Embryonic facial prominence (tissue), 1 donor: Measurements from ENCODE around the gene KCNQ1.

Experiments
- DNase-seq: peaks from one replicate; pipeline ENCODE4 v3.0.0-alpha.2; 2016; ENCODE audit errors: extremely low spot score

The KCNQ1 gene

GRCh38 chr11:2805388-2806056 lies 360.7 kb downstream of the KCNQ1 start:
- no peak for DNase-seq

GRCh38 chr11:2806351-2807024 lies 361.7 kb downstream of the KCNQ1 start:
- DNase-seq: no peak

- no peak for DNase-seq
These were observed 362.3 kb downstream of the KCNQ1 start for GRCh38 chr11:2807025-2807681.

GRCh38 chr11:2807801-2808241 lies 363.0 kb downstream of the KCNQ1 start:
- no peak for DNase-seq

GRCh38 chr11:2808850-2809846 lies 364.3 kb downstream of the KCNQ1 start:
- no peak for DNase-seq

GRCh38 chr11:2809854-2810253 lies 365.0 kb downstream of the KCNQ1 start:
- no peak for DNase-seq

GRCh38 chr11:2810411-2811205 lies 365.8 kb downstream of the KCNQ1 start:
- no peak for DNase-seq

- no peak for DNase-seq
These were observed 366.6 kb downstream of the KCNQ1 start for GRCh38 chr11:2811206-2812091.

GRCh38 chr11:2812371-2812991 lies 367.7 kb downstream of the KCNQ1 start:
- peak; percentile 59 for DNase-seq

GRCh38 chr11:2813141-2813908 lies 368.5 kb downstream of the KCNQ1 start:
- DNase-seq: no peak

- no peak for DNase-seq
These were observed 369.2 kb downstream of the KCNQ1 start for GRCh38 chr11:2813968-2814367.

GRCh38 chr11:2814751-2815150 lies 369.9 kb downstream of the KCNQ1 start:
- no peak for DNase-seq

GRCh38 chr11:2815762-2816496 lies 371.1 kb downstream of the KCNQ1 start:
- DNase-seq: no peak

- no peak for DNase-seq
These were observed 371.7 kb downstream of the KCNQ1 start for GRCh38 chr11:2816523-2816922.

- DNase-seq: peak; percentile 39
These were observed 372.2 kb downstream of the KCNQ1 start for GRCh38 chr11:2816941-2817421.

GRCh38 chr11:2817431-2817830 lies 372.6 kb downstream of the KCNQ1 start:
- DNase-seq: no peak

GRCh38 chr11:2818021-2818420 lies 373.2 kb downstream of the KCNQ1 start:
- DNase-seq: no peak

- DNase-seq: no peak
These were observed 373.7 kb downstream of the KCNQ1 start for GRCh38 chr11:2818503-2818902.
